HG02678 (cell line): ENCODE data around the gene PRR36.
"Not testable (repeated sequence)": the region's sequence is repeated elsewhere in the genome, so short reads cannot be mapped to it uniquely, and the experiment has no call there.

Experiments
- ATAC-seq: cut with Tn5 transposase; IDR thresholded peaks from one replicate; pipeline ENCODE4 v1.9.1; 2021; ENCODE audit warnings: mild to moderate bottlenecking, moderate library complexity; ENCODE audit not compliant: unreplicated experiment

The PRR36 gene

DNA sequence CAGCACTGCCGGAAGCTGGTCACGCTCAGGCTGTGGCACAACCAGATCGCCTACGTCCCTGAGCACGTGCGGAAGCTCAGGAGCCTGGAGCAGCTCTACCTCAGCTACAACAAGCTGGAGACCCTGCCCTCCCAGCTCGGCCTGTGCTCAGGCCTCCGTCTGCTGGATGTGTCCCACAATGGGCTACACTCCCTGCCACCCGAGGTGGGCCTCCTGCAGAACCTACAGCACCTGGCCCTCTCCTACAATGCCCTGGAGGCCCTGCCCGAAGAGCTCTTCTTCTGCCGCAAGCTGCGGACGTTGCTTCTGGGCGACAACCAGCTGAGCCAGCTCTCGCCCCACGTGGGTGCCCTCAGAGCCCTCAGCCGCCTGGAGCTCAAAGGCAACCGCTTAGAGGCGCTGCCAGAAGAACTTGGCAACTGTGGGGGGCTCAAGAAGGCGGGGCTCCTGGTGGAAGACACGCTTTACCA, 26.2 kb upstream of the PRR36 start:
- ATAC-seq = no peak

DNA sequence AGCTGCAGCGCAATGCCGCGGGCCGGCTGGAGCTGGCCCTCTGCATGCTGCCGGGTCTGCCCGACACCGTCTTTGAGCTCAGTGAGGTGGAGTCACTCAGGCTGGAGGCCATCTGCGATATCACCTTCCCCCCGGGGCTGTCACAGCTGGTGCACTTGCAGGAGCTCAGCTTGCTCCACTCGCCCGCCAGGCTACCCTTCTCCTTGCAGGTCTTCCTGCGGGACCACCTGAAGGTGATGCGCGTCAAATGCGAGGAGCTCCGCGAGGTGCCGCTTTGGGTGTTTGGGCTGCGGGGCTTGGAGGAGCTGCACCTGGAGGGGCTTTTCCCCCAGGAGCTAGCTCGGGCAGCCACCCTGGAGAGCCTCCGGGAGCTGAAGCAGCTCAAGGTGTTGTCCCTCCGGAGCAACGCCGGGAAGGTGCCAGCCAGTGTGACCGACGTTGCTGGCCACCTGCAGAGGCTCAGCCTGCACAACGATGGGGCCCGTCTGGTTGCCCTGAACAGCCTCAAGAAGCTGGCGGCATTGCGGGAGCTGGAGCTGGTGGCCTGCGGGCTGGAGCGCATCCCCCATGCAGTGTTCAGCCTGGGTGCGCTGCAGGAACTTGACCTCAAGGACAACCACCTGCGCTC, 25.7 kb upstream of the PRR36 start:
- ATAC-seq = no peak

DNA sequence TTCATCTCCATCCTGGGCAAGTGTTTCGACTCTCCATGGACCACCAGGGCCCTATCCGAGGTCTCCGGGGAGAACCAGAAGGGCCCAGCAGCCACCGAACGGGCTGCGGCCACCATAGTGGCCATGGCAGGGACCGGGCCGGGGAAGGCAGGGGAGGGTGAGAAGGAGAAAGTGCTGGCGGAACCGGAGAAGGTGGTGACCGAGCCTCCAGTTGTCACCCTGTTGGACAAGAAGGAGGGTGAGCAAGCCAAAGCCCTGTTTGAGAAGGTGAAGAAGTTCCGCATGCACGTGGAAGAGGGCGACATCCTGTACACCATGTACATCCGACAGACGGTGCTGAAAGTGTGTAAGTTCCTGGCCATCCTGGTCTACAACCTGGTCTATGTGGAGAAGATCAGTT, 24.8 kb upstream of the PRR36 start:
- ATAC-seq = no peak

GRCh38 chr19:7897292-7897691, 23.1 kb upstream of the PRR36 start:
- ATAC-seq = no peak

- ATAC-seq = no peak
These were observed 21.4 kb upstream of the PRR36 start for GRCh38 chr19:7895565-7895964.

GRCh38 chr19:7894612-7895309, 20.6 kb upstream of the PRR36 start:
- ATAC-seq = no peak

- not testable (repeated sequence) for ATAC-seq
These were observed 19.3 kb upstream of the PRR36 start for GRCh38 chr19:7893362-7894101.

DNA sequence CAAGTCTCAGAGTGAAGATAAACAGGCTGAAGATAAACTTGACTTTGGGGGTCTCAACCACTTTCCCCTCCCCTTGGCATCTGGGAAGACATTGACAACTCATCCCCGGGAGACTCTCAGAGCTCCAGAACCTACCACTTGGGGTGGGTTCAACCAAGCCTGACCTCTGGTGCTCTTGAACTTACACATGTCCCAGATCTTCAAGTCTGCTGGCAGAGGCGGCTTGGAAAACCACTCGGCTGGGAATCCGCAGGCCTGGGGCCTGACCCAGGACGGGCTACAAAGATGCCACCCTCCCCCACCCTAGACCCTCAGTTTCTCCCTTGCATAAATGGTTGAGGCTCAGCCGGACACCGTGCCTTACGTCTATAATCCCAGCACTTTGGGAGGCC, 14.6 kb upstream of the PRR36 start:
- ATAC-seq = no peak

GRCh38 chr19:7888145-7888825, 14.1 kb upstream of the PRR36 start, which contains the start of gene LRRC8E:
TSS of gene LRRC8E (plus strand) at chr19:7888510. CDS start at chr19:7895604, 7,094 bp downstream.
- ATAC-seq = no peak

- ATAC-seq = no peak
These were observed 13.4 kb upstream of the PRR36 start for GRCh38 chr19:7887408-7888144.

GRCh38 chr19:7885818-7886217, 11.6 kb upstream of the PRR36 start:
- no peak for ATAC-seq

DNA sequence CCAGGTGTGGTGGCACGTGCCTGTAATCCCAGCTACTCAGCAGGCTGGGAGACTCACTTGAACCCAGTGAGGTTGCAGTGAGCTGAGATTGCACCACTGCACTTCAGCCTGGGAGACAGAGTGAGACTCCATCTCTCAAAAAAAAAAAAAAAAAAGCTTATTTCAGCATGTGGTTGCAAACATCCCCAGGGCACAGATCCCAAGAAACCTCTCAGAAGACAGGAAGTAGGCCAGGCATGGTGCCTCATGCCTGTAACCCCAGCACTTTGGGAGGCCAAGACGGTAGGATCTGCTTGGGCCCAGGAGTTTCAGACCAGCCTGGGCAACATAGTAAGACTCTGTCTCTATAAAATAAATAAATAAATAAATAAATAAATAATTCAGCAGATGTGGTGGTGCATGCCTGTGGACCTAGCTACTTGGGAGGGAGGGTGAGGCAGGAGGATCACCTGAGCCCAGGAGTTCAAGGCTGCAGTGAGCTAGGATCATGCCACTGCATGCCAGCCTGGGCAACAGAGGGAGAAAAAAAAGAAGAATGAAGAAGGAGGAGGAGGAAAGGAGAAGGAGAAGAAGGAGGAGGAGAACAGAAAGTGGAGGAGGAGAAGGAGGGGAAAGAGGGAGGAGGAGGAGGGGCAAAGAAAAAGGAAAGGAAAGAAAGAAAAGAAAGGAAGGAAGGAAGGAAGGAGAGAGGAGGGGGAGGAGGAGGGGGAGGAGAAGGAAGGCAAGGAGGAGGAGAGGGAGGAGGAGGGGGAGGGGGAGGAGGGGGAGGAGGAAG, 9.8 kb upstream of the PRR36 start:
- no peak for ATAC-seq

DNA sequence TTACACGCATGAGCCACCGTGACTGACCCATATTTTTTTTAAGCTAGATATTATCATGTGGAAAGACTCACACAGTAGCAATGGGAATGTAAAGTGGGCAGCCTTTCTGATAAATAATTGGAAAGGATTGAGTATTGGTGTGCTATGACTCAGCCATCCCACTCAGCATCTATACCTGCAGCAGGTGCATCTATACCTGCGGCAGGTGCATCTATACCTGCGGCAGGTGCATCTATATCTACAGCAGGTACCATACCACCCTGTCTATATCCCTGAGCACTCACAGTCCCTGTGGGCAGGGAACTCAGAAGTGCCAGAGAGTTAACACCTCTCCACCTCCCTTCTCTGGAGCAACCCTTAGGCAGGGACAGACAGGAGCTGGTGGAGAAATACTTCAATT, 8.9 kb upstream of the PRR36 start:
- no peak for ATAC-seq

GRCh38 chr19:7881910-7882309, 7.7 kb upstream of the PRR36 start:
- ATAC-seq = no peak

GRCh38 chr19:7879836-7880235, 5.6 kb upstream of the PRR36 start:
- no peak for ATAC-seq

- no peak for ATAC-seq
These were observed 5.1 kb upstream of the PRR36 start for GRCh38 chr19:7879111-7879807.

GRCh38 chr19:7877249-7877836, 3.2 kb upstream of the PRR36 start:
- no peak for ATAC-seq

DNA sequence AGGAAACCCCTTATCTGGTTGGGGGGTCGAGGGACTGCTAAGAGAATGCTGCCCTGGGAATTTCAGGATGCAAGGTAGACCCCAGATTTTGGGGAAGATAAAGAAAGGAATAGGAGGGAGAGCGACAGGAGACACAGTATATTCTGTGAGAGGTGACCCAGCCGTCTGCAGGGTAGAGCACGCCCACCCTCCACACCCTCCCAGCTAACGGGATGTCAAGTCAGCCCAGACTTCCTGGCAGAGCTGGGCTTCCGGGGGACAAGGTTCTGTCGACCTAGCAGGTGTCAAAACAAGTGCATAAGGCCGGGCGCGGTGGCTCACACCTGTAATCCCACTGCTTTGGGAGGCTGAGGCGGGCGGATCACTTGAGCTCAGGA, 695 bp upstream of the PRR36 start:
- ATAC-seq = no peak
